Hepatic stellate cell (primary cell): ENCODE results near the gene SLC2A2.
A peak's percentile ranks its signal among the peaks of the same experiment; 100 is the strongest.
"Not testable (repeated sequence)": the region's sequence is repeated elsewhere in the genome, so short reads cannot be mapped to it uniquely, and the experiment has no call there.

ENCODE experiments used
- DNase-seq: peaks from one replicate; pipeline ENCODE4 v3.0.0; 2011; ENCODE audit warnings: low spot score

The SLC2A2 gene

DNA sequence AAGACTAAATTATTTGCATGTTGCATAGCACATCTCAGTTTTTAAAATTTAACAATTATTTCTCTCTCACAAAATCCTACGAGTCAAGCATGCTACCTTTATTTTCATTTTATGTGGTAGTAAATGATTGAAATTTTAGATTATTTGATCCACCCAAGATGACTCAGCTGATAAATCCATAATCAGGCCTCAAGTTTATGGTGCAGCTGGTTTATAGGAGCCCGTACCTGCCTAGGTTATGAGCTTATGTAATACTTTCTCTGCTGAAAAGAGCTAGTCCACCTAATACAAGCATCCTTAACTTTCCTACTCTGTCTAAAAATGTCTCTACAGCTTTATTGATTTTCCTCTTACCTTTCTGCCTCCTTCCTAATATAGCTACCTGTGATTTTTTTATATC is 41.2 kb downstream of the SLC2A2 start:
- no peak for DNase-seq

GRCh38 chr3:170982733-170983132 is 43.8 kb downstream of the SLC2A2 start:
- no peak for DNase-seq

DNA sequence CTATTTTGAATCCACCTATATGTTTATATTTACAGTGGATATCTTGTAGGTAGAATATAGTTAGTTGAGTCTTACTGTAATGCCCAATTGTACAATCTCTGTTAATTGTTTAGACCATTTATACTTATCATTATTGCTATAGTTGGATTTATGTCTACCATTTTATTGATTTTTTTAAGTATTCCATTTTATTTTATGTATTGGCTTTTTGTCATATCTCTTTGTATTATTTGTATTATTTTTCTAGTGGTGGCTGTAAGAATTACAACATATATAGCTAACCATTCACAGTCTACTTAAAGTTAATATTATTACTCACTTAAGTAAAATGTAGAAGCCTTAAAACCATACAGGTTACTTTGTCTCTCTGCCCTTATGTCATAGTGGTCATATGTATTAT is 46.1 kb downstream of the SLC2A2 start:
- DNase-seq, result no peak

DNA sequence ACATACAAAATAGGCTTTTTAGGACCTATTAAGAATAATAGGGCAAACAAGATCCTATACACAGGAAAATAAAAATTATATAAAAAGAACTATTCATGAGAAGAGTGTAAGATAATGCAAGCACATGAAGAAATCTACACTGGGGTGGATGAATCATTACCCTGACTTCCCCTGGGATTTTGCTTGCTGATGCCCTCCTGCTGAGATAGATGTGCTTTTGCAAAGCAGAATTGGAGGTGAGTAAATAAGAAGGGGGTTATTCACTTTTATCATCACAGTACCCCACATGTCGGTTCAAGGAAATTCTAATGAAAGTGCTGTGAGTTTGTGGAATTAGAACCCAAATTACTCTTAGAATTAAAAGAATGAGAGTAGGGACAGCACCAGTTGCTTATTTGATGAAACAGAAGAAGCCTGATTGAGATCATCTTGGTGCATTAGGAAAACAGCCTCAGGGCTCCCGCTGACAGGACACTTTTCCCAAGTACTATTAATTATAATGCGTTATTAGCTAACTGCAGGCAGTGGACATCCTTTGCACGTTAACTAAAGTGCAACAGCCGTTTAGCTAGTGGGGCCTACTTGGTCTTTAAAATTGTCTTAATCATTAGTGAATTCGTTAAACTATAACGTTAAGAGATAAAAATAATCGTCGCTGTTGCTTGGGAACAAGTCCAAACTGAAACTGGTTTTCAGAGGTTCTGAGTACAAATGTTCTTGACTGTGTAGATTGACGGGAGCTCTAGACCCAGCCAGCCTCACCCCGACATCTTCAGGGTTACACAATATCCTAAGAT is 48.4 kb downstream of the SLC2A2 start:
- DNase-seq, result no peak

DNA sequence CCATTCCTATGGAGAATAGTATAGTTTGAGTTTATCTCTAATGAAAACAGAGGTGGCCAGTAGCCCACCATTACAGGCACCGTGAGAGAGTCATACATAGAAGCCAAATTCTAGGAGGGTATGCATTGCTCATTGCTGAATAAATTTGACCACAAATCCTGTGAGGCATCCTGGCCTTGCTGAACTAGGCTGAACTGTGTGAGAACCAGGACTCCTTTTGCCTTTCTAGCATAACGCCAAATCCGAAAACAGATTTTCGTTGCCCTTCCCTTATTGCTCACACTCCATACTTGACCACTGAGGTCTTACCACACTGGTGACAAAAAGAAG is 50.4 kb downstream of the SLC2A2 start:
- DNase-seq, result no peak

DNA sequence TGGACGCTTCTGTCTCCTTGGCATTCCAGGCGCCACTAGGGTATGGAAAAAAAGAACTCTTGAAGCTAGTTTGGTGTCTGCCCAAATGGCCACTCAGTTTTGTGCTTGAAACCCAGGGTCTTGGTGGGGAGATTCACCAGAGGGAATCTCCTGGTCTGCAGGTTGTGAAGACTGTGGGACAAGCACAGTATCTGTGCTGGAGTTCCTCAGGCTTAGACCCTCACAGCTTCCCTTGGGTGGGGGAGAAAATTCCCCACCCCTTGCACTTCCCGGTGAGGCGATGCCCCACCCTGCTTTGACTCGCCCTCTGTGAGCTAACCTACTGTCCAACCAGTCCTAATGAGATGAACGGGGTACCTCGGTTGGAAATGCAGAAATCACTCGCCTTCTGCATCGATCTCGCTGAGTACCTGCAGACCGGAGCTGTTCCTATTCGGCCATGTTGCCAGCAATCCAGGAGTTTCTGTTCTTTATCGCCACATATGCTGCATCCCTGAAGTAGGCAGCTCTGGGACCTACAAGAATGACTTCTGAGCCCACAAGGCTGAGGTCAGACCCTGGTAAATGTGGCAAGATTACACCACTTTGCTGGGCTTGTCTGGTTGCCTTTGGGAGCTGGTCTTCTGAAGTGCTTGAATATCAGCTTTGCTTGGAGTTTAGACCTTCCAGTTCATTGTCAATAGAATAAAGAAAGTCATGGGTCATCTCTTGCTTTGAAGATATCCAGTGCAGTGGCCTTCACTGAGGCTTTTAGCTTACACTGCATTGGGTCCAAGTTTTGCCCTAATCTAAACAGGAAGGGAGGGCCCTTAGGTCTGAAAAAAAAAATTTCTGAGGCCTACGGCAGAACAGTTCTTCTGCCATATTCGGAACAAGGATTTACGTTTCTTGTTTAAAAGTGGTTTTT is 51.0 kb downstream of the SLC2A2 start:
- no peak for DNase-seq

DNA sequence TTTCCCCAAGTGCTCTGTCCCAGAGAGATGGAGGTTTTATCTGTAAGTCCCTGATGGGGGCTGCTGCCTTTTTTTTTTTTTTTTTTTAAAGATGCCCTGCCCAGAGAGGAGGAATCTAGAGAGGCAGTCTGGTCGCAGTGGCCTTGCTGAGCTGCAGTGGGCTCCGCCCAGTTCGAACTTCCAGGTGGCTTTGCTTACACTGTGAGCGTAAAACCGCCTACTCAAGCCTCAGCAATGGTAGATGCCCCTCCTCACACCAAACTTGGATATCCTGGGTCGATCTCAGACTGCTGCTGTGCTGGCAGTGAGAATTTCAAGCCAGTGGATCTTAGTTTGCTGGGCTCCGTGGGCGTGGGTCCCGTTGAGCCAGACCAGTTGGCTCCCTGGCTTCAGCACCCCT is 51.6 kb downstream of the SLC2A2 start:
- no peak for DNase-seq

- not testable (repeated sequence) for DNase-seq
Observed at GRCh38 chr3:170972917-170973316, 53.6 kb downstream of the SLC2A2 start.

DNA sequence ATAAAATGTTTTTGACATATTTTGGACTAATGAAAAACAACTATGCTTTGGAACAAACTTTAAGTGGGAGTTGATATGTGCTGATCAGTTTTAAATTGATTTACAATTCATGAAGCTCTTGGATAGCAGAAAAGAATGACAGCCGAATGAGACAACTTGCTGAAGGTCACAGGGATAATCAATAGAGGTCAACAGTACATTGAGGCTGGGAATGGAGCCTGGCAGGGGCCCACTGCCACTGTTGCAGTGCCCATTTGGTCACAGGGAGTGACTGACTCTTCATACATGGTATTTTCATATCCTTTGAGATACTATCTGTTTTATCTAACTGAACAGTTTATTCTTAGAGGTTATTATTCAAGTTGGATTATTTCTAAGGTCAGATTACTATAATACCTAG is 59.4 kb downstream of the SLC2A2 start:
- DNase-seq, result no peak

DNA sequence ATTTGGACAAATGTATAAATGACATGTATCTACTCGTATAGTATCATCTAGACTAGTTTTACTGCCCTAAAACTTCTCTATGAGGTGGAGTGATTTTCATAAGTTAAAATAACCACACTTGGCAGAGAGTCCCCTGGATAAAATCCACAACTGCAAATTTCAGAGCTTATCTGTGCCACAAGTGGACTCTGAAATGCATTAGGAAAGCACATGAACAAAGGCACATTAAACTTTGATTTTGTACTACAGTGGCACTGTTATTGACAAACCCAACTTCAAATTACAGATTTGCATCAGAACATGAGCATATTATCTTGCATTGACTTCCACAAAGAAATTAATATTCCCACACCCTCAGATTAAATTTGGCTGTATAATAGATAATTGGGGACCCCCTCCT is 60.0 kb downstream of the SLC2A2 start:
- DNase-seq, result no peak

- no peak for DNase-seq
Observed at GRCh38 chr3:170962411-170962810, 64.1 kb downstream of the SLC2A2 start.

- DNase-seq, result peak; percentile 12
Observed at GRCh38 chr3:170961616-170962400, 64.7 kb downstream of the SLC2A2 start.

DNA sequence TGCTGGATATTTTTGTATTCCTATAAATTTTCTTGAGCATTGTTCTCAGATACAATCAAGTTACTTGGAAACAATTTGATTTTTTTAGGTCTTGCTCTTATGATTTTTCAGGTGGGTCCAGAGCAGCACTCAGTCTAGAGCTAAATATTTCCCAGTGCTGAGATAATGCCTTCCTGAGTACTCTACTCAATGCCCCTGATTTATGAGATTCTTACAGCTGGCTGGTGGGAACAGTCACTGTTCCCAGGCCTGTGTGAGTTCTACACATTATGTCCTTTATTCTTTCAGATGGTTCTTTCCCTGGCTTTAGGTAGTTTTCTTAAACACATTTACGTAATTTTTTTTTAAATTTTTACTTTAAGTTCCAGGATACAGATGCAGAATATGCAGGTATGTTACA is 67.1 kb downstream of the SLC2A2 start:
- no peak for DNase-seq

DNA sequence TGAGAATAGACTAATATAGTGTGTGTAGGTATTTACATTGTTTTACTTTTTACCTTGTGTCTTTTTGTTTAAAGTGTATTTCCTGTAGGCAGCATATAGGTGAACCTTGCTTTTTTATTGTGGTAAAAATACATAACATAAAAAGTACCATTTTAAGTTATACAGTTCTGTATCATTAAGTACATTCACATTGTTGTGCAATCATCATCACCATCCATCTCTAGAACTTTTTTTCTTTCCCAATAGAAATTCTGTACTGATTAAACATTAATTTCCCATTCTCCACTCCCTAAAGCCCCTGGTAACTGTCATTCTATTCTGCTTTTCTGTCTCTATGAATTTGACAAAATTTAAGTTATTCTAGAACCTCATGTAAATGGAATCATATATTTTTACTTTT is 69.9 kb downstream of the SLC2A2 start:
- no peak for DNase-seq

DNA sequence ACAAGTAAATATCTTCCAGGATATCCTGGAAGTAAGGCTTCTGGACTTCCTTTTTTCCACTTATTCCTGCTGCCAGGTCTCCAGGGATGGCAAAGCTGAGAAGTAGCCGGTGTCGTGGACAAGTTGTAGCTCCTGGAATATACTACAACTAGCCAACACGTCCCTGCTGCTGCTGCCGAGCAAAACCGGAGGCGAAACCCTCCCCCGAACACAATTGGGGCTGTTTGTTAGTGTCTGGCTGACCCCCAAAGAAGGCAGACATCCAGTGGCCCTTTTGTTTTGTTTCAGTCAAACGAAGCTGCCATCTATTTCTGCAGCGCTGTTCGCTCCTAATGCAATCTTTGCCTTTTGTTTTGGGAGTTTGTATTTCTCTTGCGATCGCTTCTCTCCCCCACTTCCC is 72.8 kb downstream of the SLC2A2 start:
- no peak for DNase-seq

DNA sequence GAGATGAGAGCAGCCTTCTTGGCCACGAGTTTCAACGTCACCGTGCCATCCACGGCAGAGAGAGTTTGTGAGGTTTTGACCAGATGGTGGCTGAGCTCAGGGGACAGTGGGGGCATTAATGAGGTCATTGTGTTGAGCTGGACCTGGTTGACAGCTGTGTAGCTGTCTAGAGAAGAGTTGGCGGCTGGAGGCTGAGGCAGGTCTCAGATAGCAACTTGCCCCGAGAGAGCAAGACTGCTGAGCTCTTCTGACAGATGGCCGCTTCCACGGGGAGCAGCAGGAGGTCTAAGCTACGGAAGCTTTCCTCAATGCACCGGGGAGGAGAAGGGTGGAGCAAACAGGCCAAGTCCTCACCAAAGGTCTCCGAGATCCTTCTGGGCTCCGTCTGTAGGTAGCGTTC is 73.3 kb downstream of the SLC2A2 start:
- DNase-seq, result no peak

DNA sequence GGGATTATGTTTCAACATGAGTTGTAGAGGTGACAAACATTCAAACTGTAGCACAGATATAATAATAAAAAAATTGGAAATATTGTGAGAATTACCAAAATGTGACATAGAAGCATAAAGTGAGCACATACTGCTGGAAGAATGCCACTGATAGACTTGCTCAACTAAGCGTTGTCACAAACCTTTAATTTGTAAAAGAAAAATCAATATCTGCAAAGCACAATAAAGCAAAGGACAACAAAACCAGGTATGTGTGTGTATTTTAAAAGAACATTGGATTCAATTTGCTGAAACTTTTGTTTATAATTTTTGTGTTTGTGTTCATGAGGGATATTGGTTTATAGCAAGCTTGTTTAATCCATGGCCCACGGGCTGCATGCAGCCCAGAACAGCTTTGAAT is 77.3 kb downstream of the SLC2A2 start:
- DNase-seq, result no peak

DNA sequence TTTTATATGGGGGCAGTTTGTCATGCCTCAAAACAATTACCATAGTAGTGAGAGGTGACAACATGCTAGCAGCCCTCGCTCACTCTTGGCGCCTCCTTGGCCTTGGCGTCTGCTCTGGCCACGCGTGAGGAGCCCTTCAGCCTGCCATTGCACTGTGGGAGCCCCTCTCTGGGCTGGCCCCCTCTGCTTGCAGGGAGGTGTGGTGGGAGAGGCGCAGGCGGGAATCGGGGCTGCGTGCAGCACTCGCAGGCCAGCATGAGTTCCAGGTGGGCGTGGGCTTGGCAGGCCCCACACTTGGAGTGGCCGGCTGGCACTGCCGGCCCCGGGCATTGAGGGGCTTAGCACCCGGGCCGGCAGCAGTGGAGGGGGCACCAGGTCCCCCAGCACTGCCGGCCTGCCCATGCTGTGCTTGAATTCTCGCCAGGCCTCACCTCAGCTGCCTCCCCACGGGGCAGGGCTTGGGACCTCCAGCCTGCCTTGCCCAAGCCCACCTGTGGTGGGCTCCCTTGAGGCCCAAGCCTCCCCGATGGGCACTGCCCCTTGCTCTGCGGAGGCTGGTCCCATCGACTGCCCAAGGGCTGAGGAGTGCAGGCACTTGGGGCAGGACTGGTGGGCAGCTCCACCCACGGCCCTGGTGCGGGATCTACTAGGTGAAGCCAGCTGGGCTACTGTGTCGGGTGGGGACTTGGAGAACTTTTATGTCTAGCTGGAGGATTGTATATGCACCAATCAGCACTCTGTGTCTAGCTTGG is 79.3 kb downstream of the SLC2A2 start:
- no peak for DNase-seq
